ENCODE data around the gene PHF23. TPM values are rescaled to one million over a fixed set of nuclear protein-coding genes. Genes with fewer than 3 reads are reported as not detected.

The PHF23 gene
- total RNA-seq, 1 experiment from 2014 or later: 110 TPM

GRCh38 chr17:7191069-7191468, 48.2 kb downstream of the PHF23 start:
- H3K4me3 Mint-ChIP-seq: no peak overlapping the region
- peaks cover 34 to 60% (median 50%) of the 10 kb centered on the region in 3 experiments for H3K36me3 Mint-ChIP-seq (ENCODE audit: insufficient read depth in 1 of 3, low read depth in 3 of 3)
- H4K5ac ChIP-seq (ENCODE audit: insufficient read length, low read depth, low read length): no peak overlapping the region

More at GRCh38 chr17:7191069-7191468, 48.2 kb downstream of the PHF23 start:
- no CpG with 5 or more reads among the region's 12 CpGs for WGBS (ENCODE audit: extremely low coverage, insufficient read length, low lambda C conversion rate)
- Histone ChIP-seq H3K23me2 (ENCODE audit: insufficient read length, low read depth, low read length, poor library complexity, severe bottlenecking) (no peaks in the 10 kb centered on the region), H3K4me2 (ENCODE audit: insufficient read depth, insufficient read length, low read length) (no peak overlapping the region), H3K23ac (ENCODE audit: insufficient read length, low read depth, low read length) (no peak overlapping the region), H2AK5ac (ENCODE audit: insufficient read length, low read length) (no peak overlapping the region), H3T11ph (ENCODE audit: low read length) (no peak overlapping the region), H3K9ac (ENCODE audit: extremely low read depth, insufficient read length, low read length) (no peak overlapping the region), H3K79me2 (ENCODE audit: insufficient read depth, low read length) (no peaks in the 10 kb centered on the region), H4K91ac (ENCODE audit: insufficient read length, low read depth, low read length) (no peak overlapping the region), H3K4ac (ENCODE audit: low read depth, low read length) (no peak overlapping the region), H3K27me3 (ENCODE audit: insufficient read depth, low read length) (no peaks in the 10 kb centered on the region), H2BK15ac (ENCODE audit: low read depth, low read length) (no peak overlapping the region), H3K79me1 (ENCODE audit: insufficient read depth, low read depth, low read length, poor library complexity, severe bottlenecking) (no peaks in the 10 kb centered on the region), H3K18ac (ENCODE audit: insufficient read length, low read depth, low read length) (no peak overlapping the region), H2BK5ac (ENCODE audit: insufficient read length, low read length) (no peak overlapping the region), H4K8ac (replicated peaks; ENCODE audit: insufficient read length, low read depth, low read length) (no peak overlapping the region), H2AFZ (ENCODE audit: low read length) (no peak overlapping the region), H2BK120ac (ENCODE audit: low read depth, low read length, poor library complexity, severe bottlenecking) (no peak overlapping the region), H3K4me1 (ENCODE audit: insufficient read depth, low read length) (no peaks in the 10 kb centered on the region), H3K14ac (ENCODE audit: insufficient read depth, low read length) (no peak overlapping the region), H2BK20ac (ENCODE audit: low read depth, low read length, poor library complexity, severe bottlenecking) (no peak overlapping the region), H3K9me3 (ENCODE audit: control insufficient read depth, low read depth, low read length) (no peaks in the 10 kb centered on the region), H4K20me1 (ENCODE audit: control insufficient read depth, insufficient read depth, insufficient read length) (no peaks in the 10 kb centered on the region), H3K56ac (ENCODE audit: insufficient read length, low read depth, low read length) (no peak overlapping the region), H2BK12ac (ENCODE audit: insufficient read length, low read depth, low read length) (no peak overlapping the region), H3K27ac (ENCODE audit: insufficient read length, low read depth, low read length) (no peak overlapping the region)
- Mint-ChIP-seq H3K4me1 (peaks cover 4 to 6% of the 10 kb centered on the region in 2 experiments; a peak in 1 of 4 replicates), H3K9me3 (no peaks in the 10 kb centered on the region), H3K27me3 (ENCODE audit: low read depth) (no peaks in the 10 kb centered on the region), H3K27ac (peak overlapping the region in 1 of 3 experiments; percentile 48; a peak in 1 of 7 replicates)
- no peak for TF ChIP-seq CTCF (conservative IDR thresholded peaks at IDR 0.05)
- no peak for DNase-seq
